Stimulated activated effector memory CD8-positive, alpha-beta T cell treated with anti-CD3 and anti-CD28 coated beads, Interleukin-12 subunit alpha, Interleukin-12 subunit beta, amount 100 ng/mL, for 72 hours (primary cell): Measurements from ENCODE around the gene SHMT1.
"Not testable (repeated sequence)": the region's sequence is repeated elsewhere in the genome, so short reads cannot be mapped to it uniquely, and the experiment has no call there.

Experiments used
- ATAC-seq: fragments of 150-1000 bp; cut with Tn5 transposase; 2 replicates; pipeline ENCODE4 v1.10.0; 2021
- DNase-seq, 2 donors: peaks; one replicate each; pipeline ENCODE4 v3.0.0; 2021 to 2022; ENCODE audit warnings: low spot score in 2 of 2
- H3K27ac Mint-ChIP-seq: one replicate; pipeline ENCODE4 v1.8.0; 2022; ENCODE audit warnings: mild to moderate bottlenecking, mixed read lengths
- H3K36me3 Mint-ChIP-seq: one replicate; pipeline ENCODE4 v1.8.0; 2022; ENCODE audit warnings: mild to moderate bottlenecking, mixed read lengths
- H3K4me1 Mint-ChIP-seq: one replicate; pipeline ENCODE4 v1.8.0; 2022; ENCODE audit warnings: mixed read lengths
- H3K4me3 Mint-ChIP-seq: one replicate; pipeline ENCODE4 v1.8.0; 2022; ENCODE audit warnings: mild to moderate bottlenecking, mixed read lengths
- H3K9me3 Mint-ChIP-seq: one replicate; pipeline ENCODE4 v1.8.0; 2022; ENCODE audit warnings: mixed read lengths

The SHMT1 gene

GRCh38 chr17:18323507-18324139, 39.7 kb downstream of the SHMT1 start:
- ATAC-seq = no peak
- peaks cover 32% of the 10 kb centered on the region for H3K4me1 Mint-ChIP-seq
- peak overlapping the region; percentile 51 for H3K27ac Mint-ChIP-seq
- H3K9me3 Mint-ChIP-seq = no peaks in the 10 kb centered on the region
- DNase-seq = no peak
- peaks cover 88% of the 10 kb centered on the region for H3K36me3 Mint-ChIP-seq
- H3K4me3 Mint-ChIP-seq = no peak overlapping the region

GRCh38 chr17:18323007-18323406, 40.3 kb downstream of the SHMT1 start:
- H3K27ac Mint-ChIP-seq = peak overlapping the region; percentile 51
- H3K9me3 Mint-ChIP-seq = no peaks in the 10 kb centered on the region
- peaks cover 39% of the 10 kb centered on the region for H3K4me1 Mint-ChIP-seq
- H3K36me3 Mint-ChIP-seq = peaks cover 85% of the 10 kb centered on the region
- ATAC-seq (no peak), DNase-seq (no peak)
- H3K4me3 Mint-ChIP-seq = no peak overlapping the region

- Mint-ChIP-seq H3K4me1 (peaks cover 43% of the 10 kb centered on the region), H3K9me3 (no peaks in the 10 kb centered on the region), H3K27ac (peak overlapping the region; percentile 51), H3K4me3 (no peak overlapping the region), H3K36me3 (peaks cover 81% of the 10 kb centered on the region)
- no peak for DNase-seq
- ATAC-seq = no peak
Observed at GRCh38 chr17:18322522-18322921, 40.8 kb downstream of the SHMT1 start.

- ATAC-seq (no peak), DNase-seq (no peak)
- H3K4me1 Mint-ChIP-seq = peaks cover 50% of the 10 kb centered on the region
- peak overlapping the region; percentile 78 for H3K27ac Mint-ChIP-seq
- peaks cover 79% of the 10 kb centered on the region for H3K36me3 Mint-ChIP-seq
- no peaks in the 10 kb centered on the region for H3K9me3 Mint-ChIP-seq
- no peak overlapping the region for H3K4me3 Mint-ChIP-seq
Observed at GRCh38 chr17:18321309-18321708, 42.0 kb downstream of the SHMT1 start.

GRCh38 chr17:18320301-18320700, 43.0 kb downstream of the SHMT1 start:
- no peak for DNase-seq

GRCh38 chr17:18319604-18320256, 43.6 kb downstream of the SHMT1 start:
- Mint-ChIP-seq H3K27ac (peak overlapping the region; percentile 43), H3K4me3 (peak overlapping the region; percentile 82), H3K4me1 (peaks cover 57% of the 10 kb centered on the region), H3K9me3 (no peaks in the 10 kb centered on the region), H3K36me3 (peaks cover 74% of the 10 kb centered on the region)
- ATAC-seq (no peak), DNase-seq (no peak)

More at GRCh38 chr17:18320301-18320700, 43.0 kb downstream of the SHMT1 start:
- Mint-ChIP-seq H3K4me1 (peaks cover 57% of the 10 kb centered on the region), H3K36me3 (peaks cover 74% of the 10 kb centered on the region), H3K27ac (peak overlapping the region; percentile 43), H3K9me3 (no peaks in the 10 kb centered on the region), H3K4me3 (peak overlapping the region; percentile 82)
- ATAC-seq = no peak

GRCh38 chr17:18318771-18319450, 44.4 kb downstream of the SHMT1 start:
- no peak for DNase-seq
- Mint-ChIP-seq H3K36me3 (peaks cover 71% of the 10 kb centered on the region), H3K9me3 (no peaks in the 10 kb centered on the region), H3K4me3 (peak overlapping the region; percentile 82), H3K4me1 (peaks cover 59% of the 10 kb centered on the region), H3K27ac (peak overlapping the region; percentile 81)
- no peak for ATAC-seq

GRCh38 chr17:18318117-18318516, 45.2 kb downstream of the SHMT1 start:
- no peaks in the 10 kb centered on the region for H3K9me3 Mint-ChIP-seq
- DNase-seq = no peak
- peaks cover 71% of the 10 kb centered on the region for H3K36me3 Mint-ChIP-seq

GRCh38 chr17:18315961-18316360, 47.4 kb downstream of the SHMT1 start:
- no peaks in the 10 kb centered on the region for H3K9me3 Mint-ChIP-seq
- ATAC-seq = no peak
- peak overlapping the region; percentile 82 for H3K4me3 Mint-ChIP-seq
- H3K36me3 Mint-ChIP-seq = peaks cover 84% of the 10 kb centered on the region
- peak overlapping the region; percentile 95 for H3K27ac Mint-ChIP-seq
- H3K4me1 Mint-ChIP-seq = peaks cover 82% of the 10 kb centered on the region
- DNase-seq = no peak

More at GRCh38 chr17:18318117-18318516, 45.2 kb downstream of the SHMT1 start:
- ATAC-seq = no peak
- Mint-ChIP-seq H3K27ac (peak overlapping the region; percentile 81), H3K4me1 (peaks cover 67% of the 10 kb centered on the region), H3K4me3 (peak overlapping the region; percentile 82)

GRCh38 chr17:18315562-18315922, 47.8 kb downstream of the SHMT1 start:
- Mint-ChIP-seq H3K4me3 (peak overlapping the region; percentile 82), H3K36me3 (peaks cover 84% of the 10 kb centered on the region), H3K9me3 (no peaks in the 10 kb centered on the region), H3K4me1 (peaks cover 81% of the 10 kb centered on the region), H3K27ac (peak overlapping the region; percentile 95)
- peak; percentile 1 for ATAC-seq
- DNase-seq = no peak

GRCh38 chr17:18314731-18315561, 48.4 kb downstream of the SHMT1 start, which contains the start of the genes SMCR8 and TOP3A:
Gene SMCR8 (plus strand): TSS chr17:18315293. CDS start chr17:18315790, 497 bp downstream.
Gene TOP3A (minus strand): TSS chr17:18314994. CDS start chr17:18314778, 216 bp downstream.
- peaks cover 81% of the 10 kb centered on the region for H3K4me1 Mint-ChIP-seq
- no peaks in the 10 kb centered on the region for H3K9me3 Mint-ChIP-seq
- DNase-seq (peak; percentile 85 to 97), ATAC-seq (peak; percentile 95)
- H3K27ac Mint-ChIP-seq = peak within 1 kb of the TSS; percentile 95
- peaks cover 84% of the 10 kb centered on the region for H3K36me3 Mint-ChIP-seq
- H3K4me3 Mint-ChIP-seq = peak within 1 kb of the TSS; percentile 82

- peak overlapping the region; percentile 82 for H3K4me3 Mint-ChIP-seq
- H3K9me3 Mint-ChIP-seq = no peaks in the 10 kb centered on the region
- H3K4me1 Mint-ChIP-seq = peaks cover 73% of the 10 kb centered on the region
- H3K27ac Mint-ChIP-seq = peak overlapping the region; percentile 95
- peaks cover 84% of the 10 kb centered on the region for H3K36me3 Mint-ChIP-seq
- DNase-seq = no peak
- ATAC-seq = peak; percentile 19
Observed at GRCh38 chr17:18314059-18314730, 49.2 kb downstream of the SHMT1 start.

- no peak for ATAC-seq
- Mint-ChIP-seq H3K27ac (no peak overlapping the region), H3K4me3 (no peak overlapping the region), H3K36me3 (peaks cover 100% of the 10 kb centered on the region), H3K4me1 (peaks cover 36% of the 10 kb centered on the region), H3K9me3 (no peaks in the 10 kb centered on the region)
- DNase-seq = no peak
Observed at GRCh38 chr17:18309202-18309601, 54.1 kb downstream of the SHMT1 start.

- H3K9me3 Mint-ChIP-seq, H3K27ac Mint-ChIP-seq, DNase-seq, H3K4me3 Mint-ChIP-seq, ATAC-seq, H3K4me1 Mint-ChIP-seq: not testable (repeated sequence)
- H3K36me3 Mint-ChIP-seq = peaks cover 97% of the 10 kb centered on the region
Observed at GRCh38 chr17:18303206-18303605, 60.1 kb downstream of the SHMT1 start.
